ENCODE measurements around the gene MAP4K5. TPM values are rescaled to one million over a fixed set of nuclear protein-coding genes. Genes with fewer than 3 reads are reported as not detected.

The MAP4K5 gene
- total RNA-seq, 4 donors from 2014 or later: 73.6 to 143 (median 124) TPM

DNA sequence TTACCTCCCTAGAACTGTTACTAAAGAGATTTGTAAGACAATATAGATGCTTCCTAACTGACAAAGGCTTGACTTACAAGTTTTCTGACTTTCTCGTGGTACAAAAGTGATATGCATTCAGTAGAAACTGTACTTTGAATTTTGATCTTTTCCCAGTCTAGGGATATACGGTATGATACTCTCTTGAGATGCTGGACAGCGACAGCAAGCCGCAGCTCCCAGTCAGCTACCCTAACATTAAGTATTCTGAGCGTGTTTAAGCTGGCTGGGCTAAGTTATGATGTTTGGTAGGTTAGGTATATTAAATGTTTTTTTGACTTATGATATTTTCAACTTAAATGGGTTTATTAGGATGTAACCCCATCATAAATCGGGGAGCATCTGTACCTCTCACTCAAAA, 80.5 kb downstream of the MAP4K5 start:
- Histone ChIP-seq H3K36me3 (peaks cover 0 to 86% (median 4%) of the 10 kb centered on the region in 3 donors), H3K9me3 (no peaks in the 10 kb centered on the region), H3K4me1 (peaks cover 0 to 30% (median 0%) of the 10 kb centered on the region in 3 donors), H3K27ac (no peak overlapping the region), H3K4me3 (no peak overlapping the region), H3K27me3 (no peaks in the 10 kb centered on the region)
- no peak for TF ChIP-seq POLR2A (IDR thresholded peaks at IDR 0.05)
- TF ChIP-seq, protein P1, sequence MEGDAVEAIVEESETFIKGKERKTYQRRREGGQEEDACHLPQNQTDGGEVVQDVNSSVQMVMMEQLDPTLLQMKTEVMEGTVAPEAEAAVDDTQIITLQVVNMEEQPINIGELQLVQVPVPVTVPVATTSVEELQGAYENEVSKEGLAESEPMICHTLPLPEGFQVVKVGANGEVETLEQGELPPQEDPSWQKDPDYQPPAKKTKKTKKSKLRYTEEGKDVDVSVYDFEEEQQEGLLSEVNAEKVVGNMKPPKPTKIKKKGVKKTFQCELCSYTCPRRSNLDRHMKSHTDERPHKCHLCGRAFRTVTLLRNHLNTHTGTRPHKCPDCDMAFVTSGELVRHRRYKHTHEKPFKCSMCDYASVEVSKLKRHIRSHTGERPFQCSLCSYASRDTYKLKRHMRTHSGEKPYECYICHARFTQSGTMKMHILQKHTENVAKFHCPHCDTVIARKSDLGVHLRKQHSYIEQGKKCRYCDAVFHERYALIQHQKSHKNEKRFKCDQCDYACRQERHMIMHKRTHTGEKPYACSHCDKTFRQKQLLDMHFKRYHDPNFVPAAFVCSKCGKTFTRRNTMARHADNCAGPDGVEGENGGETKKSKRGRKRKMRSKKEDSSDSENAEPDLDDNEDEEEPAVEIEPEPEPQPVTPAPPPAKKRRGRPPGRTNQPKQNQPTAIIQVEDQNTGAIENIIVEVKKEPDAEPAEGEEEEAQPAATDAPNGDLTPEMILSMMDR (IDR thresholded peaks at IDR 0.05): no peak
- no peak for DNase-seq
- intact Hi-C loops (cut with DNase I): no loop called here
- WGBS, 2 donors: 93 to 97% methylated on average over 6 of the region's 6 CpGs

DNA sequence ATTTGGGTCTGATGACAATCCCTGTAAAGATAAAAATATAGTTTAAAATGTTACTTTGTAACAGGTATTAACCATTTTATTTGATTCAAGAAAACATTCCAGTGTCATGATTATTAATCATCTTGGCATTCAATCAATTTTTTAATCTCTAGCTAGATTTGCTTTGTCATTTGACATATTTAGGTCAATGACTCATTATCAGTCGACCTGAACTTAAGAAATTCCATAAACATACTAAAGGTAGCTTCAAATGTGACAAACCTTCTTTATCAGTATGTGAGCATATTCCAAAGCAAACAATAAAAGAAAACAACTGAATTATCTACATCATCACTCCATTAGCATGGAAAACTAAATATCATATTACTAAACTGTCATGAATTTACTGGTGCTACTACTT, 84.9 kb downstream of the MAP4K5 start:
- H3K27me3 ChIP-seq: no peaks in the 10 kb centered on the region
- no peaks in the 10 kb centered on the region for H3K9me3 ChIP-seq
- H3K4me1 ChIP-seq: peaks cover 0 to 15% (median 0%) of the 10 kb centered on the region in 3 donors
- TF ChIP-seq, protein P1 (IDR thresholded peaks at IDR 0.05): no peak
- no peak for TF ChIP-seq POLR2A (IDR thresholded peaks at IDR 0.05)
- H3K4me3 ChIP-seq: no peak overlapping the region
- DNase-seq: no peak
- peaks cover 0 to 86% (median 7%) of the 10 kb centered on the region in 3 donors for H3K36me3 ChIP-seq
- peak overlapping the region in 2 of 4 donors; percentile 13 to 39 for H3K27ac ChIP-seq
- WGBS, 2 donors: 17 to 25% methylated on average over 1 of the region's 1 CpG
- intact Hi-C loops (cut with DNase I): no loop called here

DNA sequence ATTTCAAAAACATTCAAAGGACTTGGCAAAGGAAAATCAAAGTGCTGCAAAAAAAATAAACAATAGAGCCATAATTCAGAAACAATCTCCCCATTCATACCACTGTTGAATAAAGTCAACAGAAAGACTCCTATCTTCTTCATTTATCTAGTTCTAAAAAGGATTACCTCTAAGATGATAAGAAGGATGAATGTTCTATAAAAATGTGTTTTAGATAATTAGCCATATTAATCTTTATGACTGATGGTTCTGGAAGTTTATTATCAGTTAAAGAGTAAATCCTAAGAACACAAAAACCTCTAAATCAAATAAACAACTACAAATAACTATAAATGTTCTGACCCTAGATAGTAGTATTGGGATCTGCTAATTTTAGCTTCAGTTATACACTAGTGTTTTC, 97.8 kb downstream of the MAP4K5 start:
- Histone ChIP-seq H3K4me3 (no peak overlapping the region), H3K36me3 (peaks cover 7 to 89% (median 25%) of the 10 kb centered on the region in 3 donors), H3K9me3 (no peaks in the 10 kb centered on the region), H3K4me1 (no peaks in the 10 kb centered on the region), H3K27ac (no peak overlapping the region), H3K27me3 (no peaks in the 10 kb centered on the region)
- intact Hi-C loops (cut with DNase I): no loop called here
- TF ChIP-seq, protein P1 (IDR thresholded peaks at IDR 0.05): no peak
- no peak for TF ChIP-seq POLR2A (IDR thresholded peaks at IDR 0.05)
- DNase-seq: no peak

DNA sequence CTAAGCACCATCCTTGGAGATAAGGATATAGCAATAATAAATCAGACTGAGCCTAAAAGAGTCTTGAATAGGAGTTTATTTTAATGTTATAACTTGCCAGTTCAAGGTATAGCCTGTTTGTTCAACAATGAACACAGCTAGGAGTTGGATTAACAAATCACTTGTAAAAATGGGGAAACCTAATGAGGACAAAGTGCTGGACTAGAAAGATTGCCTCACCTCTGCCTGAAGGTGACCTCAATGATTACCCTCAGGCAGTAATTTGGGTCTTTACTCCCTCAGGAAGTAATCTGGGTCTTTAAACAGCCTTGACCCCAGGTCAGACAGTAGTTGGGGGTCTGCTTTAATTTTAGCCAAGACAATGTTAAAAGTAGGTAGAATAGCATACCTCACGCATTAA, 100.2 kb downstream of the MAP4K5 start:
- Histone ChIP-seq H3K36me3 (peaks cover 7 to 89% (median 17%) of the 10 kb centered on the region in 3 donors), H3K4me3 (no peak overlapping the region), H3K4me1 (no peaks in the 10 kb centered on the region), H3K27ac (no peak overlapping the region), H3K9me3 (no peaks in the 10 kb centered on the region), H3K27me3 (no peaks in the 10 kb centered on the region)
- intact Hi-C loops (cut with DNase I): no loop called here
- no peak for TF ChIP-seq POLR2A (IDR thresholded peaks at IDR 0.05)
- TF ChIP-seq, protein P1 (IDR thresholded peaks at IDR 0.05): no peak
- DNase-seq: no peak
- WGBS, 2 donors: 89 to 100% methylated on average over 1 of the region's 1 CpG

DNA sequence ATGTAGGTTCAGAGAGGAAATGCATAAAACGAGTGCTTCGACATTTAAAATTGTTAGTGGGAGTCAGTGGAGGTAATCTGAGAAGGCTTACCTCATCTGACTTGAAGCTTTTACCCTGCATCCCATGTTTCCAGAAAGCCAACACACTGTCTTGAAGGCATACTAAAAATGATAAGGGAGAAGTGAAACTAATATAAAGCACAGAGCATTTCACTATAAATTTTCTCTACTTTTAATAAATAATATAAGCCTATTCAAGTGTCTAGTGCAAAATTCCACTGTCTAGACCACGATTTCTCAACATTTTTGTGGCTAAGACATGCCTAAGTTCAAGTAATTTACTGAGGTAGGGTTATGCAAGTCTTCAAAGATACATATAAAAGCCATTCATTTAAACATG, 106.6 kb downstream of the MAP4K5 start:
- WGBS, 2 donors: 79 to 82% methylated on average over 3 of the region's 3 CpGs
- Histone ChIP-seq H3K27me3 (no peaks in the 10 kb centered on the region), H3K36me3 (peaks cover 0 to 95% (median 5%) of the 10 kb centered on the region in 3 donors), H3K27ac (no peak overlapping the region), H3K4me3 (no peak overlapping the region), H3K9me3 (no peaks in the 10 kb centered on the region), H3K4me1 (no peaks in the 10 kb centered on the region)
- DNase-seq: no peak
- intact Hi-C loops (cut with DNase I): no loop called here
- no peak for TF ChIP-seq POLR2A (IDR thresholded peaks at IDR 0.05)

DNA sequence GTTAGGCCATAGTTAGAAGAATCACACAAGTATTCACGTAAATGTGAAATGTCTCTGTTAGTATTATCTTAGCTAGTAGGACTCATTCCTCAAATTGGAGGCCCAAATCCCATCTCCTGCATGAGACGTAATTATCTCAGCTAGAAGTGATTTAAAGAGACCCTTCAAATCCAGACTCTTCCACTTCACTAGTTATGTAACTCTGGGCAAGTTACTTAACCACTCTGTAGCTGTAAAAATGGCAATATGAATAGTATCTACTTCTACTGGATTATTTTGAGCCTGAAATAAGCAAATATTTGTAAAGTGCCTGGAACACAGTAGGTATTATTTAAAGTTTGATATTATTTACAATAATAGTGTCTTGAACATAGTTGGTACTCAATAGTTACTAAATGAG, 107.3 kb downstream of the MAP4K5 start:
- WGBS, 2 donors: 92 to 96% methylated on average over 2 of the region's 2 CpGs
- TF ChIP-seq, protein P1 (IDR thresholded peaks at IDR 0.05): no peak
- TF ChIP-seq POLR2A (IDR thresholded peaks at IDR 0.05): no peak

More for the DNA sequence above, 107.3 kb downstream of the MAP4K5 start:
- intact Hi-C loops (cut with DNase I): no loop called here
- H3K27me3 ChIP-seq: no peaks in the 10 kb centered on the region
- H3K36me3 ChIP-seq: peaks cover 0 to 99% (median 5%) of the 10 kb centered on the region in 3 donors
- H3K9me3 ChIP-seq: no peaks in the 10 kb centered on the region
- no peak overlapping the region for H3K4me3 ChIP-seq
- DNase-seq: no peak
- H3K4me1 ChIP-seq: no peaks in the 10 kb centered on the region
- no peak overlapping the region for H3K27ac ChIP-seq

Measured in esophagus squamous epithelium (tissue), 5 donors.